Measurements from ENCODE around the gene TCHH.
"Not testable (repeated sequence)": the region's sequence is repeated elsewhere in the genome, so short reads cannot be mapped to it uniquely, and the experiment has no call there.

Gene TCHH

DNA sequence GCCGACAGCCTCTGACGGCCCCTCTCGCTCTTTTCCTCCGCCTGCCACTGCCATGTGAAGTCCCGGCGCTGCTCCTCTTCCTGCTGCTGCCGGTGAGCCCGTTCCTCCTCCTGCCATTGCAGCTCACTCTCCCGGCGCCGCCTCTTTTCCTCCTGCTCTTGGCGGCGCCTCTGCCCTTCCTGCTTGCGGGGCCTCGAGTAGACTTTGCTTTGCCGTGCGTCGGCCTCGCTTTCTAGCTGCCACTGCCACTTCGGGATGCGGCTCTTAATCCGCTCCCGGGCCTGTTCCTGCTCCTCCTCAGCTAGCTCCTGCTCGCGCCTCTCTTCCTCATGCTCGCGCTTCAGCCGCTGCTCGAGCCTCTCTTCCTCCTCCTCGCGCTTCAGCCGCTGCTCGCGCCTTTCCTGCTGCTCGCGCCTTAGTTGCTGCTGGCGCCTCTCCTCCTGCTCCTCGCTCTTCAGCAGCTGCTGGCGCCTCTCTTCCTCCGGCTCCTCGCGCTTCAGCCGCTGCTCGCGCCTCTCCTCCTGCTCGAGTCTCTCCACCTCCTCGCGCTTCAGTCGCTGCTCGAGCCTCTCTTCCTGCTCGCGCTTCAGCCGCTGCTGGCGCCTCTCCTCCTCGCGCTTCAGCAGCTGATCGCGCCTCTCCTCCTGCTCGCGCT is 4.3 kb downstream of the TCHH start:
- DNase-seq (ENCODE audit: low spot score): peak; percentile 65

DNA sequence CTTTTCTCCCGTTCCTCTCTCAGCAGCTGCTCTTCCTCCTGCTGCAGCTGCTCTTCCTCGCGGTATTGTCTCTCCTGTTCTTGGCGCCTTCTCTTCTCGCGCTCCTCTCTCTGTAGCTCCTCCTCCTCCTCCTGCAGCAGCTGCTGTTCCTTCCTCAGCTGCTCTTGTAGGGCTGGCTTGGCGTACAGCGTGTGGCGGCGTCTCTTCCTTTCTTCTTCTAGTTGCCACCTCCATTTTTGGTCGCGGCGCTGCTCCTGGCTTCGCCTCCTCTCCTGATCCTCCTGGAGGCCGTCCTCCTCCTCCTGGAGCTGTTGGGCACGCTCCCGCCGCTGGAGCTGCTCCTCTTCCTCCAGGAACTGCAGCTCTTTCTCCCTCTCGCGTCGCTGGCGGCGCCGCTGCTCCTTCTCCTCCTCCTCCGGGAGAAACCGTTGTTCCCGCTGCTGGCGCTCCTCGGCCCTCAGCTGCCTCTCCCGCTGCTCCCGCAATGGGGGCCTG is 4.8 kb downstream of the TCHH start:
- DNase-seq (ENCODE audit: low spot score): peak; percentile 66

DNA sequence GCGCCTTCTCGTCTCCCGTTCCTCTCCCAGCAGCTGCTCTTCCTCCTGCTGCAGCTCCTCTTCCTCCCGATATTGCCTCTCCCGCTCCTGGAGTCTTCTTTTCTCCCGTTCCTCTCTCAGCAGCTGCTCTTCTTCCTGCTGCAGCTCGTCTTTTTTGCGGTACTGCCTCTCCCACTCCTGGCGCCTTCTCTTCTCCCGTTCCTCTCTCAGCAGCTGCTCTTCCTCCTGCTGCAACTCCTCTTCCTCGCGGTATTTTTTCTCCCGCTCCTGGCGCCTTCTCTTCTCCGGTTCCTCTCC is 5.3 kb downstream of the TCHH start:
- no peak for DNase-seq (ENCODE audit: low spot score)

DNA sequence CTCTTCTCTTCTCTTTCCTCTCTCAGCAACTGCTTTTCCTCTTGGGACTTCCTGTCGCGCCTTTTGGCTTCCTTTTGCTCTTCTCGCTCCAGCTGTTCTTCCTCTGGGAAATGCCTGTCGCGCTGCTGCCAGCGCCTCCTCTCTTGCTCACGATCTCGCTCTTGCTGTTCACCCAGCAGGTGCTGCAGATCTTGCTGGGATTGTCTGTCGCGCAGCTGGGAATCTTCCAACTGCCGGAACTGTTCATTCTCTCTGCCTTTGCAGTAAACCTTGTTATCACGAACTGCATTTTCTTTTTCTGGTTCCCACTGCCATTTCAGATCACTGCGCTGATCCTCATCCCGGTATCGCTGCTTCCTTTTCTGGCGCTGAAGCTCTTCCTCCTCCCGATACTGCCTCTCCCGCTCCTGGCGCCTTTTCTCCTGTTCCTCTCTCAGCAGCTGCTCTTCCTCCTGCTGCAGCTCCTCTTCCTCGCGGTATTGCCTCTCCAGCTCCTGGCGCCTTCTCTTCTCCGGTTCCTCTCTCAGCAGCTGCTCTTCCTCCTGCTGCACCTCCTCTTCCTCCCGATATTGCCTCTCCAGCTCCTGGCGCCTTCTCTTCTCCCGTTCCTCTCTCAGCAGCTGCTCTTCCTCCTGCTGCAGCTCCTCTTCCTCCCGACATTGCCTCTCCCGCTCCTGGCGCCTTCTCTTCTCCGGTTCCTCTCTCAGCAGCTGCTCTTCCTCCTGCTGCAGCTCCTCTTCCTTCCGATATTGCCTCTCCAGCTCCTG is 5.8 kb downstream of the TCHH start:
- peak; percentile 9 for DNase-seq (ENCODE audit: low spot score)

DNA sequence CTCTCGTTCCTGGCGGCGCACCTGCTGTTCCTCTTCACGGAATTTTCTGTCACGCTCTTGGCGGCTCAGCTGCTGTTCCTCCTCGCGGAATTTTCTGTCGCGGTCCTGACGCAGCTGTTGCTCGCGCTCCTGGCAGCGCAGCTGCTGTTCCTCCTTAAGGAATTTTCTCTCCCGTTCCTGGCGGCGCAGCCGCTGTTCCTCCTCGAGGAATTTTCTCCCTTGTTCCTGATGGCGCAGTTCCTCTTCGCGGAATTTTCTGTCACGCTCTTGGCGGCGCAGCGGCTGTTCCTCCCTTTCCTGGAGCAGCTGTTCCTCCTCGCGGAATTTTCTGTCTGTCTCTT is 6.4 kb downstream of the TCHH start:
- DNase-seq (ENCODE audit: low spot score): peak; percentile 2

DNA sequence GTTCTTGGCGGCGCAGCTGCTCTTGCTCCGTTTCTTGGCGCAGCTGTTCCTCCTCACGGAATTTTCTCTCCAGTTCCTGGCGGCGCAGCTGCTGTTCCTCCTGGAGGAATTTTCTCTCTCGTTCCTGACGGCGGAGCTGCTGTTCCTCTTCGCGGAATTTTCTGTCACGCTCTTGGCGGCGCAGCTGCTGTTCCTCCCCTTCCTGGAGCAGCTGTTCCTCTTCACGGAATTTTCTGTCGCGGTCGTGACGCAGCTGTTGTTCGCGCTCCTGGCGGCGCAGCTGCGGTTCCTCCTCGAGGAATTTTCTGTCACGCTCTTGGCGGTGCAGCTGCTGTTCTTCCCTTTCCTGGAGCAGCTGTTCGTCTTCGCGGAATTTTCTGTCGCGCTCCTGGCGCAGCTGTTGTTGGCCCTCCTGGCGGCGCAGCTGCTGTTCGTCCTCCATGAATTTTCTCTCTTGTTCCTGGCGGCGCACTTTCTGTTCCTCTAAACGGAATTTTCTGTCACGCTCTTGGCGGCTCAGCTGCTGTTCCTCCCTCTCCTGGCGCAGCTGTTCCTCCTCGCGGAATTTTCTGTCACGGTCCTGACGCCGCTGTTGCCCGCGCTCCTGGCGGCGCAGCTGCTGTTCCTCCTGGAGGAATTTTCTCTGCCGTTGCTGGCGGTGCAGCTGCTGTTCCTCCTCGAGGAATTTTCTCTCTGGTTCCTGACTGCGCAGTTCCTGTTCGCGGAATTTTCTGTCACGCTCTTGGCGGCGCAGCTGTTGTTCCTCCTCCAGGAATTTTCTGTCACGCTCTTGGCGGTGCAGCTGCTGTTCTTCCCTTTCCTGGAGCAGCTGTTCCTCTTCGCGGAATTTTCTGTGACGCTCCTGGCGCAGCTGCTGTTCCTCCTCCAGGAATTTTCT is 7.0 kb downstream of the TCHH start:
- DNase-seq (ENCODE audit: low spot score): peak; percentile 55

- DNase-seq (ENCODE audit: low spot score): no peak
These were observed 7.9 kb downstream of the TCHH start for GRCh38 chr1:152107031-152107983.

GRCh38 chr1:152104854-152105253 is 10.4 kb downstream of the TCHH start:
- no peak for DNase-seq (ENCODE audit: low spot score)

DNA sequence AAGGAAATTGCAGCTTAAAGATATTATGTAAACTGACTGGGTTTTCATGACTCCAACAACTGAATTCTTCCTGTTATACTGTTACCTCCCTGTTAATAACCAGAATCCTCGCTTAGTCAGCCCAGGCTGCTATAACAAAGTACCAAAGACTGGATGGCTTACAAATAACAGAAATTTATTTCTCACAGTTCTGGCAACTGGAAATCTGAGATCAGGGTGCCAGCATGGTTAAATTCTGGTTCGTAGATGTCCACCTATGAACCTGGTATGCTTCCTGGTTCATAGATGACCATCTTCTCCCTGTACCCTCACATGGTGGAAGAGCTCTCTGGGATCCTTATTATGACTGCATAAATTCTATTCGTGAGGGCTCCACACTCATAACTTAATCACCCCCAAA is 18.3 kb downstream of the TCHH start:
- no peak for DNase-seq (ENCODE audit: low spot score)

- DNase-seq (ENCODE audit: low spot score): no peak
These were observed 26.1 kb downstream of the TCHH start, which contains the start of gene TCHHL1 for GRCh38 chr1:152089014-152089674. TCHHL1 (minus strand) TSS chr1:152089064; CDS start chr1:152088143, 921 bp downstream.

DNA sequence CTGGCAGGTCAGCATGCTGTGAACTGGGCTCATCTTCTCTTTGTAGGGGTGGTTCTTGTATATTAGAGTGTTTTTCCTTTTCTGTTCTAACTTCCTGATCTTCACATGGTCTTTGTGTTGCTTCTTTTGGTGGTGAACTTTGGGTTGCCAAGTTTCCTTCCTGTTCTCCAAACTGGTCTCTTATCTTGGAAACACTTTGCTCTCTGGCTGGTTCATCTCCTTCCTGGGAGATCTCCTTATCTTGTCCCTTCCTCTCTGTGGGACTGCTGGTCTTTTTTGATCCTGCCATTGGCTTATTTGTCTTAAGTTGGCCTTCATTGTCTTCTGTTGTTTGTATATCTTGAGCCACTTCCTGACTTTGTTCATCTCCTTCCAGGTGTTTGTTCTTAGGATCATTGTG is 28.5 kb downstream of the TCHH start:
- no peak for DNase-seq (ENCODE audit: low spot score)

GRCh38 chr1:152084853-152085252 is 30.4 kb downstream of the TCHH start:
- no peak for DNase-seq (ENCODE audit: low spot score)

DNA sequence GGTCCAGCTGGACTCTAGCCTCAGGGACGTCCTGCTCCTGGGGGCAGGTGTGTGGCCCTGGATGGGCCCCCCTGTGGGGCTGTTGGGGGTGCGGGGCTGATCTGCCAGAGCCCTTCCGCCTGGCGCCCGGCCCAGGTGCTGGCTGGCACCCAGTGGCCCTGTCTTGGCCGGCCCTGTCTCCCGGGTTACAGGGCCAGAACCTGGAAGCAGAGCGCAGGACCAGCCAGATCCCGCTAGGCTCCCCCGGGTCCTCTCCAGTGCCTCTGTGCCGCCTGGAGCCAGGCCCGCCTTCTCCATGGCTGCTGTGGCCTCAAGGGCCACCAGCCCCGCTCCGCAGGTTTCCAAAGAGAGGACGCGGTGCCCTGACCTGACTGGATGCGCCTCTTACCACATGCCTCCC is 34.2 kb downstream of the TCHH start:
- DNase-seq (ENCODE audit: low spot score): not testable (repeated sequence)

DNA sequence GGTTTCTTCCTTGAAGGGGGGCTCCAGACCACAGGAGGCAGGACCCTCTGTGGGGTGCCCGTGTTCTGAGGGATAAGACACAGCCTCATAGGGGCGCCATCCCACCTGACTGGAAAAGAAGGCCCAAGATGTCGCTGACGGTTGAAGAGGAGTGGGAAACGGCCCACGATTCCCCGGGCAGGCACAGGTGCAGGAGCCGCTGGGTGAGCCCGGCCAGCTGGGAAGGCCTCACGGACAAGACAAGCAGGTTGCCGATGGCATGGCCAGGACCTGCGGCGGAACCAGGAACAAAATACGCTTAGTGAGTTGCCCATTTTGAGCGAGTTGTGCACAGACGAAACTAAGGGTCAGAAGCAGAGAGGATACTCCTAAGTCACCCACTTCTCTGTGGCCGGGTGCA is 34.8 kb downstream of the TCHH start:
- not testable (repeated sequence) for DNase-seq (ENCODE audit: low spot score)

GRCh38 chr1:152078831-152079441 is 36.3 kb downstream of the TCHH start:
- no peak for DNase-seq (ENCODE audit: low spot score)

DNA sequence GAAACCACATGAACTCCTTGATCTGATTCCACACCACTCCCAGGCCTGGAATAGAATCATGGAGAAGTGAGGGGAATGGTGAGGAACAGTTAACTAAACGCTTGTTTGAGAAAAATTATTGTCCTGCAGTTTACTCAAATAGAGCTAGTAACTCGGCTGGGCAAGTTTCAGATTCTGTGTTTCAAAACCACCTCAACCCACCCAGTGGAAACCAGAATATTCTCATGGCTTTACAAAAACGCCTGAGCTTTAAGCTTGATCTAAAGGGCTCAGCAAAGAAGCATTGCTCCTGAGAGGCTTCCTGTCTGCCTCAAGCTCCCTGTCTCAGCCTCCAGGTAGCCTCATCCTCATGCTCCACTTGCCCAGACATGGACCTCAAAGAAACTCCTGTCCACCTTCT is 42.9 kb downstream of the TCHH start:
- no peak for DNase-seq (ENCODE audit: low spot score)

DNA sequence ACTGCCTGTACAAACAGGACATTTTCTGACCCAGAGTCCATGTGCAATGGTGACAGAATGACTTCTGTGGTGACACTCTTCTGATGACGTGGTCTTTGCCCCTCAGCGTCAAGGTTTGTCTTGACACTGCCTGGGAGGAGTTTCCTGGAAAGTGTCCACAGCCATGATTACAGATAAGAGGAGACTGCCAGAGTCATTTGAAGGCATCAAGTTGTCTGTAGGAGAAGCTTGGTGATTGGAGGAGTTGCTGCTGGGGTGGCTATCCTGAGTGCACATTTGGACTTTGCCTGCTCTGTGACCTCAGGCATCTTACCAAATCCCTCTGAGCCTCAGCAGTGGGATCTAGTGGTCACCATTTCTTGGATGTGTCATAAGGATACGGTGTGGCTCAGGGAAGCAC is 44.1 kb downstream of the TCHH start:
- DNase-seq (ENCODE audit: low spot score): no peak

DNA sequence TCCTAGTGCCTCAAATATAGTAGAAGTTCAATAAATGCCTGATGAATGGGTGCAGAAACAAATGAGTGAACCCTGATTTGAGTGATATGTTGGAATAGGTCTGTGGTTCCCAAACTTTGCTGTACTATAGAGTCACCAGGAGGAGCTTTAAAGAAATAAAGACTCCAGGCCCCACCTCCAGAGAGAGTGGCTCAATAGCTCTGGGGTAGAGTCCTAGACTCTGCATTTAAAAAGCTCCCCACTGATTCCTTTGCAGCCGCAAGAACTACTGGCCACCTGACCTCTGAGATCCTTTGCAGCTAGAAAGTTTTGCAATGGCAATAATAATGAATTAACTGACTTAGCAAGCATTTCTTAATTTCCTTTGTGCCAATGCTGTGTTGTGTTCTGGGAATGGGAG is 47.3 kb downstream of the TCHH start:
- no peak for DNase-seq (ENCODE audit: low spot score)

GRCh38 chr1:152067150-152067549 is 48.1 kb downstream of the TCHH start:
- no peak for DNase-seq (ENCODE audit: low spot score)

- no peak for DNase-seq (ENCODE audit: low spot score)
These were observed 53.3 kb downstream of the TCHH start for GRCh38 chr1:152061952-152062351.
